ENCODE data around the gene ADIPOR2.

Gene ADIPOR2

GRCh38 chr12:1799051-1799881 is 108.4 kb downstream of the ADIPOR2 start:
- no peak for DNase-seq (ENCODE audit: low read depth)

GRCh38 chr12:1799882-1800400 is 109.1 kb downstream of the ADIPOR2 start:
- no peak for DNase-seq (ENCODE audit: low read depth)

- DNase-seq (ENCODE audit: low read depth), result no peak
Observed at GRCh38 chr12:1800401-1801302, 109.8 kb downstream of the ADIPOR2 start.

- no peak for DNase-seq (ENCODE audit: low read depth)
Observed at GRCh38 chr12:1801303-1801975, 110.6 kb downstream of the ADIPOR2 start.

- no peak for DNase-seq (ENCODE audit: low read depth)
Observed at GRCh38 chr12:1803736-1804135, 112.9 kb downstream of the ADIPOR2 start.

- DNase-seq (ENCODE audit: low read depth), result peak; percentile 80
Observed at GRCh38 chr12:1804545-1805332, 113.9 kb downstream of the ADIPOR2 start.

GRCh38 chr12:1805441-1806081 is 114.7 kb downstream of the ADIPOR2 start:
- DNase-seq (ENCODE audit: low read depth), result no peak

- DNase-seq (ENCODE audit: low read depth), result no peak
Observed at GRCh38 chr12:1806301-1807086, 115.6 kb downstream of the ADIPOR2 start.

GRCh38 chr12:1807087-1807860 is 116.4 kb downstream of the ADIPOR2 start:
- DNase-seq (ENCODE audit: low read depth), result no peak

GRCh38 chr12:1808036-1808797 is 117.3 kb downstream of the ADIPOR2 start:
- DNase-seq (ENCODE audit: low read depth), result no peak

GRCh38 chr12:1808798-1809480 is 118.1 kb downstream of the ADIPOR2 start:
- no peak for DNase-seq (ENCODE audit: low read depth)

- no peak for DNase-seq (ENCODE audit: low read depth)
Observed at GRCh38 chr12:1809591-1810190, 118.8 kb downstream of the ADIPOR2 start.

GRCh38 chr12:1810201-1810930 is 119.5 kb downstream of the ADIPOR2 start:
- DNase-seq (ENCODE audit: low read depth), result no peak

- no peak for DNase-seq (ENCODE audit: low read depth)
Observed at GRCh38 chr12:1810931-1811280, 120.0 kb downstream of the ADIPOR2 start.

- no peak for DNase-seq (ENCODE audit: low read depth)
Observed at GRCh38 chr12:1811281-1811947, 120.5 kb downstream of the ADIPOR2 start.

GRCh38 chr12:1811948-1812291 is 121.0 kb downstream of the ADIPOR2 start:
- DNase-seq (ENCODE audit: low read depth), result no peak
